K562 (cell line): ENCODE measurements around the gene KRT31. TPM values are rescaled to one million over a fixed set of nuclear protein-coding genes. Genes with fewer than 3 reads are reported as not detected.
A peak's percentile ranks its signal among the peaks of the same experiment; 100 is the strongest.

ENCODE experiments used
- ATAC-seq: fragments of 200-7000 bp; cut with Tn5 transposase; 3 replicates; pipeline ENCODE4 v1.9.1; 2020; ENCODE audit warnings: moderate library complexity
- BruUV-seq: library from RNA; stranded (reverse); fragments of 400-500 nt; replicated peaks from 2 replicates; lab custom pipeline; 2021; lab: Mats Ljungman, UMichigan
- CTCF ChIA-PET: fragments of 300-600 bp; formaldehyde crosslinking; extraction: SDS; loops from one replicate; lab custom pipeline; 2021; ENCODE audit warnings: low intra/inter-chr PET ratio; lab: Yijun Ruan, JAX
- POLR2A ChIA-PET: fragments of 300-600, 350-650 bp; sonication (Branson Sonifier 250); formaldehyde crosslinking; extraction: SDS; loops from one replicate; lab custom pipeline; 2021; ENCODE audit warnings: antibody characterized with exemption, inconsistent platforms; lab: Yijun Ruan, JAX
- DNase-seq, 4 experiments: peaks; one replicate each; pipeline versions ENCODE4 v3.0.0 to v3.0.0-alpha.2; 2011 to 2018; ENCODE audit warnings: low spot score in 3 of 4, mixed read lengths in 3 of 4; ENCODE audit errors: extremely low read depth in 1 of 4
- FAIRE-seq: peaks from 2 replicates; lab custom pipeline; 2011; peaks lifted over from hg19 to GRCh38; lab: Jason Lieb, UNC
- H2AFZ ChIP-seq: 2 replicates; pipeline ENCODE4 v1.6.0; 2011; ENCODE audit warnings: low read depth, low read length, control low read depth, inconsistent platforms
- H3K27ac ChIP-seq: fragments of 200-600 bp; 3 replicates; pipeline ENCODE4 v1.8.0; 2011; ENCODE audit warnings: low read depth, mild to moderate bottlenecking, control low read depth, inconsistent platforms, low read length, moderate library complexity, mixed read lengths; ENCODE audit errors: extremely low read depth
- H3K27me3 ChIP-seq, 2 experiments: fragments of 300-600 bp in 1 of 2; 2 replicates in 1 of 2; 3 replicates in 1 of 2; pipeline versions ENCODE4 v1.6.0 to v1.8.0; 2011; ENCODE audit warnings: inconsistent platforms in 2 of 2, low read length in 2 of 2, mild to moderate bottlenecking in 1 of 2, mixed read lengths in 1 of 2, moderate library complexity in 1 of 2; ENCODE audit not compliant: control insufficient read depth in 2 of 2, insufficient read depth in 2 of 2
- H3K36me3 ChIP-seq: fragments of 300-600 bp; 3 replicates; pipeline ENCODE4 v1.8.0; 2011; ENCODE audit warnings: mild to moderate bottlenecking, low read length, inconsistent platforms; ENCODE audit not compliant: control insufficient read depth, insufficient read depth
- H3K4me1 ChIP-seq, 2 experiments: fragments of 200-600 bp in 1 of 2; replicated peaks in 1 of 2; 2 replicates in 1 of 2; 3 replicates in 1 of 2; pipeline versions ENCODE4 v1.5.1 to v1.8.0; 2011; ENCODE audit warnings: inconsistent platforms in 2 of 2, low read length in 2 of 2, mild to moderate bottlenecking in 1 of 2, mixed read lengths in 1 of 2, moderate library complexity in 1 of 2; ENCODE audit not compliant: control insufficient read depth in 2 of 2, insufficient read depth in 2 of 2
- H3K4me2 ChIP-seq: 2 replicates; pipeline ENCODE4 v1.6.1; 2011; ENCODE audit warnings: low read length, control low read depth, inconsistent platforms, mixed read lengths; ENCODE audit not compliant: insufficient read depth
- H3K4me3 ChIP-seq: fragments of 200-600 bp; sonication (generic), shearing (Covaris generic); 2 replicates; pipeline ENCODE4 v1.5.1; 2016; ENCODE audit warnings: control low read depth, inconsistent platforms
- H3K79me2 ChIP-seq: fragments of 200-600 bp; 3 replicates; pipeline ENCODE4 v1.8.0; 2011; ENCODE audit warnings: low read length, inconsistent platforms; ENCODE audit not compliant: control insufficient read depth, insufficient read depth
- H3K9ac ChIP-seq, 2 experiments: 2 replicates each; pipeline versions ENCODE4 v1.6.0 to v1.6.1; 2011; ENCODE audit warnings: low read depth in 2 of 2, low read length in 2 of 2, control low read depth in 1 of 2, inconsistent platforms in 1 of 2, mild to moderate bottlenecking in 1 of 2, mixed read lengths in 1 of 2; ENCODE audit not compliant: insufficient read depth in 1 of 2
- H3K9me1 ChIP-seq: one replicate; pipeline ENCODE4 v1.6.0; 2011; ENCODE audit warnings: inconsistent platforms, mild to moderate bottlenecking, low read length, moderate library complexity; ENCODE audit not compliant: control insufficient read depth, insufficient read depth
- H3K9me3 ChIP-seq: replicated peaks from 2 replicates; pipeline ENCODE4 v1.5.1; 2011; ENCODE audit warnings: low read depth, low read length, inconsistent platforms; ENCODE audit not compliant: control insufficient read depth, insufficient read depth
- H4K20me1 ChIP-seq: replicated peaks from 2 replicates; pipeline ENCODE4 v1.6.1; 2011; ENCODE audit warnings: low read length, inconsistent platforms, mixed read lengths; ENCODE audit not compliant: control insufficient read depth, insufficient read depth
- BRD4 ChIP-seq: fragments of 200-600 bp; sonication (generic); IDR thresholded peaks from 2 replicates; pipeline ENCODE4 v1.6.1; 2017; ENCODE audit warnings: inconsistent platforms
- EP400 ChIP-seq: fragments of 450-650 bp; IDR thresholded peaks from 2 replicates; pipeline ENCODE4 v1.6.1; 2017; ENCODE audit warnings: antibody characterized with exemption, mild to moderate bottlenecking, moderate library complexity
- HMGN3 ChIP-seq: IDR thresholded peaks from 2 replicates; pipeline ENCODE4 v1.6.1; 2011; ENCODE audit warnings: borderline replicate concordance, low read depth, mild to moderate bottlenecking, mixed read lengths, low read length; ENCODE audit not compliant: insufficient read length; ENCODE audit errors: extremely low read depth
- LCOR ChIP-seq: sonication (generic); formaldehyde crosslinking; IDR thresholded peaks from 2 replicates; pipeline ENCODE4 v1.8.0; 2022; ENCODE audit warnings: mild to moderate bottlenecking, missing genetic modification reagents
- MECOM ChIP-seq: fragments of 250-450 bp; sonication (Bioruptor Pico); IDR thresholded peaks from 2 replicates; pipeline ENCODE4 v1.8.0; 2022; ENCODE audit warnings: inconsistent platforms
- ZKSCAN1 ChIP-seq: fragments of 150-350 bp; IDR thresholded peaks from 2 replicates; pipeline ENCODE4 v1.6.1; 2016; ENCODE audit warnings: low read depth, low read length
- ZNF584 ChIP-seq: fragments of 200-800 bp; sonication (Bioruptor generic); IDR thresholded peaks from 2 replicates; pipeline ENCODE4 v1.6.1; 2016; ENCODE audit warnings: low read depth, mild to moderate bottlenecking, missing genetic modification characterization, missing compliant biosample characterization
- ZNF785 ChIP-seq: fragments of 250-450 bp; sonication (Bioruptor Pico); IDR thresholded peaks from 2 replicates; pipeline ENCODE4 v1.4.0; 2020; ENCODE audit warnings: mild to moderate bottlenecking
- WGBS: fragments of 100-300 bp; shearing (Covaris generic); methylation state at CpG from one replicate; pipeline ENCODE4 v1.1.6; 2016; ENCODE audit warnings: low coverage, mixed read lengths; ENCODE audit not compliant: insufficient coverage; ENCODE audit errors: missing lambda C conversion rate; 5-methylcytosine and 5-hydroxymethylcytosine counted together
- in situ Hi-C: fragments of 300-500 bp; cut with MboI; formaldehyde crosslinking; loops from 4 replicates; pipeline ENCODE4 v1.15.0; 2018; ENCODE audit warnings: inconsistent platforms, mixed read lengths
- intact Hi-C: fragments of 100-400 bp; cut with micrococcal nuclease; formaldehyde crosslinking; loops from 2 replicates; pipeline ENCODE4 v1.14.2; 2022
- polyA plus RNA-seq, 8 experiments: library from polyadenylated mRNA; depleted of rRNA in 4 of 8; stranded (reverse) in 5 of 8; unstranded in 3 of 8; fragments of >200 nt; fragmentation: Nextera tagmentation in 2 of 8; fragmentation: Illumina TruSeq in 1 of 8; extraction: Ambion mirVana in 2 of 8; extraction: Trizol in 1 of 8; gene quantifications; 2 replicates each; pipeline versions ENCODE4 v1.2.1 to v1.2.3, GENCODE V29; 2011 to 2014; ENCODE audit warnings: inconsistent platforms in 1 of 8, missing spikeins in 1 of 8
- total RNA-seq, 7 experiments: library from RNA; depleted of rRNA in 6 of 7; stranded (reverse); fragments of >200 nt in 6 of 7; fragmentation: Illumina TruSeq in 2 of 7; extraction: Trizol in 2 of 7; gene quantifications; 2 replicates each; pipeline versions ENCODE4 v1.2.1 to v1.2.3, GENCODE V29; 2011 to 2021; ENCODE audit warnings: low replicate concordance in 1 of 7
- TF ChIP-seq, protein P1 (sequence below): sonication (generic); formaldehyde crosslinking; IDR thresholded peaks from 2 replicates; pipeline ENCODE4 v1.9.0; 2022; ENCODE audit warnings: mild to moderate bottlenecking, missing genetic modification reagents

Gene KRT31
- total and polyA plus RNA-seq, 9 of the 15 experiments (the other 6 are each of a cell fraction or from before 2014, with no cell fraction given), result not detected

DNA sequence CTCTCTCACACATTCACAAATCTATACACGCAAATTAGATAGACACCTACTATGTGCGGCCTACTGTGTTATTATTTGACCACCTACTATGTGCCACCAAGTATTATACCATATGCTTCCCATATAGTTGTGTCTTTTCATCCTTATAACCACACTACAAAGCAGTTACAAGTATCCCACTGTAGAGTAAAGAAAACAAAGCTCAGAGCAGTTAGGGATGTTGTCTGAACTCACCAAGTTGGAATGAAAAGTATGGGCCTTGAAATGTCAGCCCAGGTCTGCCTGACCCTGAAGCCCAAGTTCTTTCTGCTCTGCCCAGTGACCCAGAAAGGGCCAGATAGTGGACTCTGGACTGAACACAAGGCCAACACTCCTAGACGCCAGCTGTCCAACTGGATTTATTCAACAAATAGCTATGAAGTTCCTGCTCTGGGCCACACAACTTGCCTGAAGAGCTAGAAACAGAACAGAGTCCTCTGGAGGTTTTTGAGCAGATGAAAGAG, 18.5 kb upstream of the KRT31 start:
- no peak overlapping the region for H3K9ac ChIP-seq
- in situ Hi-C loops, result no loop called here
- H3K9me3 ChIP-seq, result no peaks in the 10 kb centered on the region
- 0% methylated on average over 3 of the region's 3 CpGs for WGBS
- no peaks in the 10 kb centered on the region for H4K20me1 ChIP-seq
- ChIA-PET CTCF (no interaction called here), POLR2A (interaction anchor here (1.4 to 1.9 kb wide), 2 partner anchors 10 to 12 kb away, joined by 4 to 5 read pairs; no protein-coding TSS in a partner anchor)
- no peak overlapping the region for H3K27ac ChIP-seq
- H3K9me1 ChIP-seq, result no peaks in the 10 kb centered on the region
- intact Hi-C loops, result no loop called here
- no peaks in the 10 kb centered on the region for H3K36me3 ChIP-seq
- H3K27me3 ChIP-seq, result peaks cover 17 to 34% of the 10 kb centered on the region in 2 experiments; a peak in 3 of 5 replicates
- H2AFZ ChIP-seq, result no peak overlapping the region
- DNase-seq (no peak), FAIRE-seq (no peak), ATAC-seq (no peak)
- H3K4me1 ChIP-seq, result no peaks in the 10 kb centered on the region
- no TSS peak for BruUV-seq
- TF ChIP-seq ZNF785 (CRISPR knock-in tag), result no peak
- TF ChIP-seq ZKSCAN1, result peak; percentile 89
- no peaks in the 10 kb centered on the region for H3K79me2 ChIP-seq
- H3K4me3 ChIP-seq, result no peak overlapping the region
- H3K4me2 ChIP-seq, result no peak overlapping the region

DNA sequence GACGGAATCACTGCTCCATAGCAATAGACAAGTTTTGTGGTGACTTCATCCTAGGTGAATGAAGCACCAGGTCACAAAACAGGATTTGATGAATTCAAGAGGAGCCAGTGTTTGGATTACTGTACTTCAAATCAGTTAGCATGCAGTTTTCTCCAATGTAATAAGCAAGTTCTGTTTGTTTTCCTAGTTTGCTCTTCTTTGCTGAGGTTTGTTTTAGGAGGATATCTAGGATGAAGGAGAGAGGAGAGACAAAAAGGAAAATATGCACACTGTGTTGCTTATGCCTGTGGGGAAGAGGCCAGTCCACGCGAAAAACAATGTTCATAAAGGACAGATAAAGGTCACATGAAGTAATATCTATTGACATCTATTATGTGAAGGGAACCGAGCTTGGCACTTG, 18.0 kb upstream of the KRT31 start:
- peaks cover 16 to 30% of the 10 kb centered on the region in 2 experiments; a peak in 3 of 5 replicates for H3K27me3 ChIP-seq
- H3K9me3 ChIP-seq, result no peaks in the 10 kb centered on the region
- DNase-seq, result no peak
- in situ Hi-C loops (no loop called here), intact Hi-C loops (no loop called here)
- no peak overlapping the region for H3K9ac ChIP-seq
- POLR2A ChIA-PET, result interaction anchor here (1.4 to 1.9 kb wide), 2 partner anchors 10 to 12 kb away, joined by 4 to 5 read pairs; no protein-coding TSS in a partner anchor
- TF ChIP-seq, protein P1, sequence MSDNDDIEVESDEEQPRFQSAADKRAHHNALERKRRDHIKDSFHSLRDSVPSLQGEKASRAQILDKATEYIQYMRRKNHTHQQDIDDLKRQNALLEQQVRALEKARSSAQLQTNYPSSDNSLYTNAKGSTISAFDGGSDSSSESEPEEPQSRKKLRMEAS, result no peak
- TF ChIP-seq HMGN3 (no peak), BRD4 (no peak), EP400 (no peak), ZNF584 (CRISPR knock-in tag) (no peak), LCOR (no peak), MECOM (CRISPR knock-in tag) (no peak)
- no TSS peak for BruUV-seq
- 0% methylated on average over 4 of the region's 4 CpGs for WGBS
- FAIRE-seq, result no peak
- CTCF ChIA-PET, result no interaction called here
- no peaks in the 10 kb centered on the region for H3K79me2 ChIP-seq
- no peak overlapping the region for H3K4me3 ChIP-seq
- no peaks in the 10 kb centered on the region for H3K9me1 ChIP-seq
- no peak overlapping the region for H3K4me2 ChIP-seq
- no peak for ATAC-seq
- no peak overlapping the region for H3K27ac ChIP-seq
- H2AFZ ChIP-seq, result no peak overlapping the region
- no peaks in the 10 kb centered on the region for H3K36me3 ChIP-seq
- no peaks in the 10 kb centered on the region for H3K4me1 ChIP-seq
- no peaks in the 10 kb centered on the region for H4K20me1 ChIP-seq
